Heart left ventricle (tissue), 13 donors: Measurements from ENCODE around the gene ODAD4.

ENCODE experiments used
- POLR2A ChIP-seq, 2 donors: fragments of 450-650 bp; IDR thresholded peaks; one replicate each; pipeline ENCODE4 v1.6.1; 2017; ENCODE audit warnings: antibody characterized with exemption in 2 of 2, mild to moderate bottlenecking in 2 of 2, moderate library complexity in 2 of 2
- TF ChIP-seq, protein P1 (sequence below), 12 donors: fragments of 200-600 bp; sonication (generic) in 4 of 12; IDR thresholded peaks; one replicate each; pipeline versions ENCODE4 v1.5.0 to v1.8.0; 2018 to 2022; ENCODE audit warnings: antibody characterized with exemption in 12 of 12, mild to moderate bottlenecking in 5 of 12
- donor health status: ischemic (EF 13 %, LVEDD 7.1; RV severe dilation, severe dysfunction).
- donor health status: DM: no; HTN: yes; CAD: no.
- donor health status: DM: no; HTN: no; CAD: no.
- donor health status: ischemic (EF 25% LVEDD 6.9; RV normal size, moderate dysfunction).
- donor health status: ischemic (EF 25% LVEDD 5.7; RV mildly dilated, moderate dysfunction).
- donor health status: ischemic (EF 35%, LVEDD 5.7; RV mildly dilated, moderate dysfunction).
- donor health status: nonischemic (EF 11% LVEDD 7.7; RV severe dilation, severe dysfunction).
- donor health status: DM: yes; HTN: yes; CAD: no.
- donor health status: PGD.
- donor health status: ischemic (EF 29% LVEDD 5.4; RV normal size, mild dysfunction).
- donor health status: nonischemic (EF 23%, LVEDD 6.1; RV moderate dilation, normal function).

GRCh38 chr17:41892021-41892376 lies 38.4 kb upstream of the ODAD4 start:
- TF ChIP-seq POLR2A (IDR thresholded peaks at IDR 0.05) = no peak
- TF ChIP-seq, protein P1, sequence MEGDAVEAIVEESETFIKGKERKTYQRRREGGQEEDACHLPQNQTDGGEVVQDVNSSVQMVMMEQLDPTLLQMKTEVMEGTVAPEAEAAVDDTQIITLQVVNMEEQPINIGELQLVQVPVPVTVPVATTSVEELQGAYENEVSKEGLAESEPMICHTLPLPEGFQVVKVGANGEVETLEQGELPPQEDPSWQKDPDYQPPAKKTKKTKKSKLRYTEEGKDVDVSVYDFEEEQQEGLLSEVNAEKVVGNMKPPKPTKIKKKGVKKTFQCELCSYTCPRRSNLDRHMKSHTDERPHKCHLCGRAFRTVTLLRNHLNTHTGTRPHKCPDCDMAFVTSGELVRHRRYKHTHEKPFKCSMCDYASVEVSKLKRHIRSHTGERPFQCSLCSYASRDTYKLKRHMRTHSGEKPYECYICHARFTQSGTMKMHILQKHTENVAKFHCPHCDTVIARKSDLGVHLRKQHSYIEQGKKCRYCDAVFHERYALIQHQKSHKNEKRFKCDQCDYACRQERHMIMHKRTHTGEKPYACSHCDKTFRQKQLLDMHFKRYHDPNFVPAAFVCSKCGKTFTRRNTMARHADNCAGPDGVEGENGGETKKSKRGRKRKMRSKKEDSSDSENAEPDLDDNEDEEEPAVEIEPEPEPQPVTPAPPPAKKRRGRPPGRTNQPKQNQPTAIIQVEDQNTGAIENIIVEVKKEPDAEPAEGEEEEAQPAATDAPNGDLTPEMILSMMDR (IDR thresholded peaks at IDR 0.05) = no peak
